HG02970 (cell line): Measurements from ENCODE around the gene UGT1A6.
"Not testable (repeated sequence)": the region's sequence is repeated elsewhere in the genome, so short reads cannot be mapped to it uniquely, and the experiment has no call there.

ENCODE experiments used
- ATAC-seq: cut with Tn5 transposase; IDR thresholded peaks from one replicate; pipeline ENCODE4 v1.9.1; 2021; ENCODE audit warnings: mild to moderate bottlenecking, moderate library complexity, moderate number of reproducible peaks; ENCODE audit not compliant: unreplicated experiment, low FRiP score

Gene UGT1A6

GRCh38 chr2:233692648-233693047, at the start of gene UGT1A6:
Gene UGT1A6, plus strand, starts transcription at chr2:233692890. Its CDS starts 115 bp downstream, at chr2:233693005.
- no peak for ATAC-seq

DNA sequence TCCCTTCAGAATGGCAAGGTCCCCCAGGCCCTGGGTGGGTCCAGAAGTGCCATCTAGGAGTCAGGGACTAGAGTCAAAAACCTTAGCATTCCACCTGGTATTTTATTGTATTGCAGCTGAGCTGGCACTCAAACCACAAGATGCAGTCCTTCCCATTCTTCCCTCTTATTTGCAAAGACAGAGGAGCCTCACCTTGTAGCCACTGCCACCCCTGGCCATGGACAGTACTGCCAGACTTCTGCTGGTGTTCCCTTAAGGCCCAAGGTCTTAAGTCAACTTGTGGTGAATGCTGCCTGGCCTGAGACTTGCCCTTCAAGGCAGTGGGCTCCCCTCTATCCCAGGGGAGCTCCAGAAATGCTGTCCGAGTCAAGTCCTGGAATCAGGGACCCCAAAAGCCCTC, 49.6 kb upstream of the UGT1A6 start:
- no peak for ATAC-seq

- ATAC-seq: not testable (repeated sequence)
Measured at GRCh38 chr2:233646033-233646432, 46.7 kb upstream of the UGT1A6 start.

GRCh38 chr2:233650981-233651380, 41.7 kb upstream of the UGT1A6 start:
- ATAC-seq: no peak

DNA sequence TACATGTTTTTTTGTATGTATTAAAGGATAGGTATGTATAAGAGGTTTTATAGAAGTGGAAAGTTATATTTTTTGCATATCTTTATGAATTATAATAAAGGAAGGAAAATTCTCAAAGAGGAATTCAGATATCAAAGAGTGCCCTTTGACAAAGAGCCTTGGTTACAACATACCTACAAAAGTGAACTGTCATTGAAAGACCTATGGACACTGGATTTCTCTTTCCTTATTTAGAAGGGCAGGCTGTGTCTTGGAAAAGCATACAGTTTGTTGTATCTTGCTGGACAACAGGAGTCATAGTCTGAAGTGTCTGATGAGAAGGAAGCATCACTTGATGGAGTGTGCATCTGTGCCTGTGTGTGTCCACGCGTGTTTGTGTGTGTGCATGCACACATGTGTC, 41.3 kb upstream of the UGT1A6 start:
- no peak for ATAC-seq

GRCh38 chr2:233654501-233654900, 38.2 kb upstream of the UGT1A6 start:
- ATAC-seq: no peak

DNA sequence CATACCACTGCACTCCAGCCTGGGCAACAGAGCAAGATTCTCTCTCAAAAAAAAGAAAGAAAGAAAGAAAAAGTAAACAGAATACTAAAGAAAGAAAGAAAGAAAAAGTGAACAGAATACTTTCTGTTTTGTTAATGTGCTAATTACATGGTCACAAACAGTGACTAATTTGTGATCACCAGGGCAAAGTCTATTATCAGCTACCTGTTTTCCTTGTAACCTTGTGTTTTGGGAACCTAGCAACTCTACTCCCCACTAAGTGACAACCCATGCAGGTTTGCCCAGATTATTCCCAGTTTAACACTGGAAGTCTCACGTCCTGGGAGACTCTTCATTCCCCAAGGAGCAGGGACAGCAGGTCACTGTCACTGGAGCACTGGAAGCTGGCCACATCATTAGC, 37.6 kb upstream of the UGT1A6 start:
- ATAC-seq: no peak

DNA sequence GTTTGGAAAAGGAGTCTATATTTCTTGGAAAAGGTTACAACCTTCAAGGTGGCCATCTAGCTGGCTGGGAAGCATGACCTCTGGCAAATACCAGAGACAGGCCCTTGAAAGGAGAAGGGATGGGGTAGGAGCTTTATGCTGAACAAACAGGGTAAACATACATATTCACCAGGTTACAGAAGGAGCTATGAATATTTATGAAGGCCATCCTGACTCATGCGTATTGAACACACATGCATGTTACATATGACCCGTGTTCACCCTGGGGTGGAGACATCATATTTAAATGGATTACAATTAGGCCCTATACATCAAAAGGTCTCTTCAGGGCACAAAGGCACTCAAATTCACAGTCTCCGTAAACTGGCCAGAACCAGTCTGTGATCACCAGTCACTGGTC, 36.7 kb upstream of the UGT1A6 start:
- not testable (repeated sequence) for ATAC-seq

DNA sequence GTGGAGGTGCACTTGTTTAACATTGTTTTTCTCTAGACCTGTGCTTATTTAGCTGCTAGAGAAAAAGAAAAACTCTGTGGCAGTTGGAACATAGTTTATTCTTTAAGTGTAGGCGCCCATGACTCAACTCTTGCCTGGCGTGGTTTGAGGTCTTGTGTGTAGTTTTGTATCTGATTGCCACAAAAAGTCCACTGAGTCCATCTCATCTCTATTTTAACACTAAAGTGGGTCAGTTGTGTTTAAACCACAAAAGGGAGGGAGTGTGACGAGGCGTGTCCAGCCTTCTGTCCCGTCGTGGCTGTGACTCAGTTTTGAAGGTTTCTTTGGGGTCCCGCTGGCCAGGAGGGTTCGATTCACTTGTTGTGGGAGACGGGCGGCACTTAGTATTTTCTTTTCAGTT, 36.2 kb upstream of the UGT1A6 start:
- no peak for ATAC-seq

GRCh38 chr2:233658610-233659009, 34.1 kb upstream of the UGT1A6 start:
- ATAC-seq: no peak

GRCh38 chr2:233663911-233664310, 28.8 kb upstream of the UGT1A6 start:
- no peak for ATAC-seq

GRCh38 chr2:233668605-233669260, 24.0 kb upstream of the UGT1A6 start:
- no peak for ATAC-seq

DNA sequence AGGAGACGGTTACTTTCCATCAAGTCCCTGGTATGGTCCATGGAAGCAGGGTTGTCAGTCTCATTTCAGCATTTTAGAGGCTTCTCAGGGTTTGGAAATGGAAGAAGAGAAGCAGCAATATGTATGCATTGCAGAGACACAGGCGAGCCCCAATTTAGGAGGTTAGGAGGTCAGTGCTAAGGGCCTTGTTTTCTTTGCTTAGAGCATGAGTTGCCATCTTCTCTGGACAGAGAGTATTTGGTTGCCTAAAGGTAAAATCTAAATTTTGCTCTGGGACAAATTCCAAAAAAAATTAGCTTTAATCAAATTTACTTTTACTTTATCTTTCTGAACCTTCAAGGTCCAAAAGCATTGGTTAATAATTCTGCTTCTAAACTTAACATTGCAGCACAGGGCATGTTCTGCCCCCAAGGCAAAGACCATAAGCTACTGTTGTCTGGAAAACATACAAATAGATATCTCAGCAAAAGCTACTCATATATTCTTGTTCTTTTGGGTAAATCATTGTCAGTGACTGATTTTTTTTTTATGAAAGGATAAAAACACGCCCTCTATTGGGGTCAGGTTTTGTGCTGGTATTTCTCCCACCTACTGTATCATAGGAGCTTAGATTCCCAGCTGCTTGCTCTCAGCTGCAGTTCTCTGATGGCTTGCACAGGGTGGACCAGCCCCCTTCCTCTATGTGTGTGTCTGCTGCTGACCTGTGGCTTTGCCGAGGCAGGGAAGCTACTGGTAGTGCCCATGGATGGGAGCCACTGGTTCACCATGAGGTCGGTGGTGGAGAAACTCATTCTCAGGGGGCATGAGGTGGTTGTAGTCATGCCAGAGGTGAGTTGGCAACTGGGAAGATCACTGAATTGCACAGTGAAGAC, 21.2 kb upstream of the UGT1A6 start, which contains the start of gene UGT1A9:
UGT1A9 (plus strand) TSS at position 609 of the 872 bp plus-strand sequence; CDS start at position 646, 37 bp downstream.
- ATAC-seq: no peak

GRCh38 chr2:233672886-233673285, 19.8 kb upstream of the UGT1A6 start:
- ATAC-seq: no peak

- ATAC-seq: no peak
Measured at GRCh38 chr2:233673896-233674295, 18.8 kb upstream of the UGT1A6 start.

- no peak for ATAC-seq
Measured at GRCh38 chr2:233674314-233674713, 18.4 kb upstream of the UGT1A6 start.

- no peak for ATAC-seq
Measured at GRCh38 chr2:233674995-233675394, 17.7 kb upstream of the UGT1A6 start.

DNA sequence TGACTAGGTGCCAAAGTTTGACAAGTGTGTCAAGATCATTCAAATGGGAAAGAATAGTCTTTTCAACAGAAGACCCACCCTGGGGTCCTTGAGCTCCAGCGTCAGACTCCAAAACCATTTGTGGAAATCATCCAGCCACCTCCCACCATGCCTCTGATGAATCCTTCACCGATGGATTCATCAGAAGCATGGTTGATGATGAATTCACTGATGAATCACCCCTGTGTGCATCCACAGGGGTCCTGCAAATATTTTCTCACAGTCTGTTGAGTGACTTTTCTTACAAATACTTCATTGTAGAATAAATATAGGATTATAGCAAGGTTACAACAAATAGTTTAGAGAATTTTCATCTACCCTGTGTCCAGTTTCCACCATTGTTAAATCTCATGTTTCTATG, 16.6 kb upstream of the UGT1A6 start:
- ATAC-seq: no peak

- no peak for ATAC-seq
Measured at GRCh38 chr2:233679196-233679595, 13.5 kb upstream of the UGT1A6 start.

DNA sequence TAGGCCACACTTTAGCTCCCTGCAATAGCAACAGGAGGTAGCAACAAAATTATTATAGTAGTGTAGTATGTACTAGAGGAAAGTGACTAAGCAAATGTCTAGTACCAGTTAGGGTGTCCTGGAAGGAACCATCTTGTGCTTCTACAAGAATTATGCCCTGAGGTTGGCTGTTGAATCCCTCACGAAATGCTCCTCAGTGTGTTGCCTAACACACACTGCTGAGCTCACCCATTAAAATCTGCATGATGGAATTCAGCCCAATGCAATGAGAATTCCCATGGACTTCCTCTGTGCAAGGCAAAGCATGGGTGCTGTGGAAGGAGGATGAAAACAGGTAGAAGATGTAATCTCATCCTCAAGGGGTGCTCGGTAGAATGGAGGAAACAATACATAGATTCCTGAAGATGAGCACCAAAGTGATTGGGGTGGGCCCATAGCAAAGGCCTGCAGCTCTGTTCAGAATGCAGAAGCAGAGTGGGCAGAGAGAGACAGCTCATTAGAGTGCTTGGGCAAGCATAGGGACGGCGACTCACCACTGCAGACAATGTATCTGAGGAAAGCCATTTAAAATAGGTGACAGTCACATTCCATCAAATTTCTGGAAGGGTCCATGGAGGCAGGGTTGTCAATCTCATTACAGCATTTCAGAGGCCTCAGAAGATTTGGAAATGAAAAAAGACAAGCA, 12.2 kb upstream of the UGT1A6 start:
- ATAC-seq: no peak

GRCh38 chr2:233681521-233682099, 11.1 kb upstream of the UGT1A6 start, which contains the start of gene UGT1A7:
Gene UGT1A7, plus strand, starts transcription at chr2:233681901. Its CDS starts 37 bp downstream, at chr2:233681938.
- no peak for ATAC-seq
